HL-60 (cell line): ENCODE data around the gene HSBP1L1.

Source experiments
- CTCF ChIP-seq: IDR thresholded peaks from one replicate; pipeline ENCODE4 v1.5.1; 2011; ENCODE audit warnings: low read length, control low read depth, inconsistent platforms; ENCODE audit not compliant: insufficient read depth
- GABPA ChIP-seq: IDR thresholded peaks from 2 replicates; pipeline ENCODE4 v1.6.1; 2012; ENCODE audit warnings: low read depth

DNA sequence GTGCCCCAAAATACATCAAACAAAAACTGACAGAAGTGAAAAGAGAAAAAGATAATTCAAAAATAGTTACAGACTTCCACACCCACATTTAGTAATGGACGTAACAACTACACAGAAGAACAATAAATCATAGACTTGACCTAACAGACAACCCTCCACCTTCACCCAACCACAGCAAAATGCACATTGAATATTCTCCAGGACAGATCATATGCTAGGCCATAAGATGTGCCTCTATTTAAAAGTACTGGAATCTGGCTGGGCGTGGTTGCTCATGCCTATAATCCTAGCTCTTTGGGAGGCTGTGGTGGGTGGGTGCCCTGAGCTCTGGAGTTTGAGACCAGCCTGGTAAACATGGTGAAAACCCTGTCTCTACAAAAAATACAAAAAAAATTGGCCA lies 33.0 kb upstream of the HSBP1L1 start:
- TF ChIP-seq GABPA (no peak), CTCF (no peak)
